OCI-LY1 (cell line): ENCODE data around the gene BCL2L12.

Experiments
- CTCF ChIP-seq: fragments of 200-600 bp; sonication (generic), shearing (Covaris generic); IDR thresholded peaks from 2 replicates; pipeline ENCODE4 v1.5.1; 2017; ENCODE audit warnings: mild to moderate bottlenecking, antibody characterized with exemption, low read length, moderate library complexity, mixed read lengths
- EZH2 ChIP-seq: fragments of 200-600 bp; sonication (generic), shearing (Covaris generic); IDR thresholded peaks from 2 replicates; pipeline ENCODE4 v1.8.0; 2017; ENCODE audit warnings: borderline replicate concordance, mixed run types, mild to moderate bottlenecking, antibody characterized with exemption, low read length, moderate library complexity, mixed read lengths

- no peak for TF ChIP-seq CTCF
- TF ChIP-seq EZH2: no peak
Measured at GRCh38 chr19:49710372-49710951, 44.7 kb downstream of the BCL2L12 start.
